HepG2 (cell line): Measurements from ENCODE around the gene OSCP1. TPM values are rescaled to one million over a fixed set of nuclear protein-coding genes. Genes with fewer than 3 reads are reported as not detected.

ENCODE experiments used
- ATAC-seq: fragments of 200-7000 bp; cut with Tn5 transposase; 3 replicates; pipeline ENCODE4 v1.9.1; 2020; ENCODE audit warnings: mild to moderate bottlenecking, moderate library complexity
- BruUV-seq: library from RNA; stranded (reverse); fragments of 400-500 nt; replicated peaks from 2 replicates; lab custom pipeline; 2021; lab: Mats Ljungman, UMichigan
- CTCF ChIA-PET: fragments of 300-600 bp; formaldehyde crosslinking; extraction: SDS; loops from one replicate; lab custom pipeline; 2021; ENCODE audit warnings: low total read pairs, inconsistent platforms, low intra/inter-chr PET ratio; lab: Yijun Ruan, JAX
- POLR2A ChIA-PET: fragments of 350-600 bp; sonication (Branson Sonifier 250); formaldehyde crosslinking; loops from one replicate; lab custom pipeline; 2020; ENCODE audit warnings: antibody characterized with exemption, inconsistent platforms; lab: Yijun Ruan, JAX
- DNase-seq: peaks from one replicate; pipeline ENCODE4 v3.0.0-alpha.2; 2015; ENCODE audit warnings: low spot score
- FAIRE-seq: peaks from 3 replicates; lab custom pipeline; 2011; peaks lifted over from hg19 to GRCh38; lab: Jason Lieb, UNC
- H2AFZ ChIP-seq: one replicate; pipeline ENCODE4 v1.6.1; 2011; ENCODE audit warnings: low read length, inconsistent platforms
- H3K27ac ChIP-seq: fragments of 300-600 bp; 3 replicates; pipeline ENCODE4 v1.8.0; 2011; ENCODE audit warnings: mixed run types, mild to moderate bottlenecking, mixed read lengths, low read length, inconsistent platforms; ENCODE audit not compliant: insufficient read depth; ENCODE audit errors: extremely low read length
- H3K27me3 ChIP-seq, 2 experiments: fragments of 200-600 bp in 1 of 2; 2 replicates in 1 of 2; 3 replicates in 1 of 2; pipeline versions ENCODE4 v1.6.0 to v1.8.0; 2011; ENCODE audit warnings: low read length in 2 of 2, mild to moderate bottlenecking in 2 of 2, moderate library complexity in 2 of 2, inconsistent platforms in 1 of 2; ENCODE audit not compliant: insufficient read depth in 2 of 2, control insufficient read depth in 1 of 2
- H3K36me3 ChIP-seq, 2 experiments: fragments of 200-600 bp in 1 of 2; replicated peaks in 1 of 2; 2 replicates in 1 of 2; 3 replicates in 1 of 2; pipeline versions ENCODE4 v1.5.1 to v1.8.0; 2011; ENCODE audit warnings: low read length in 2 of 2, inconsistent platforms in 1 of 2; ENCODE audit not compliant: insufficient read depth in 2 of 2, control insufficient read depth in 1 of 2
- H3K4me1 ChIP-seq: 2 replicates; pipeline ENCODE4 v1.5.1; 2012; ENCODE audit warnings: low read length, inconsistent platforms; ENCODE audit not compliant: insufficient read depth
- H3K4me2 ChIP-seq: 2 replicates; pipeline ENCODE4 v1.6.0; 2011; ENCODE audit warnings: low read depth, low read length, inconsistent platforms
- H3K4me3 ChIP-seq, 3 experiments: fragments of 200-600 bp in 1 of 3; sonication (generic), shearing (Covaris generic) in 1 of 3; replicated peaks in 1 of 3; 2 replicates each; pipeline ENCODE4 v1.5.1; 2011 to 2016; ENCODE audit warnings: low read length in 3 of 3, inconsistent platforms in 2 of 3, low read depth in 2 of 3, mild to moderate bottlenecking in 2 of 3, control low read depth in 1 of 3, mixed read lengths in 1 of 3; ENCODE audit not compliant: insufficient read depth in 1 of 3
- H3K79me2 ChIP-seq: one replicate; pipeline ENCODE4 v1.6.1; 2011; ENCODE audit warnings: low read length, inconsistent platforms; ENCODE audit not compliant: insufficient read depth
- H3K9ac ChIP-seq: 2 replicates; pipeline ENCODE4 v1.6.0; 2011; ENCODE audit warnings: mild to moderate bottlenecking, low read depth, low read length, inconsistent platforms; ENCODE audit not compliant: insufficient read depth
- H3K9me3 ChIP-seq: 2 replicates; pipeline ENCODE4 v1.5.1; 2012; ENCODE audit warnings: mild to moderate bottlenecking, low read length
- H4K20me1 ChIP-seq: 2 replicates; pipeline ENCODE4 v1.6.0; 2011; ENCODE audit warnings: inconsistent platforms, mild to moderate bottlenecking, low read length, moderate library complexity; ENCODE audit not compliant: insufficient read depth
- BATF2 ChIP-seq: sonication (generic); formaldehyde crosslinking; IDR thresholded peaks from 2 replicates; pipeline ENCODE4 v1.8.0; 2022; ENCODE audit warnings: mild to moderate bottlenecking, missing genetic modification reagents, moderate library complexity
- HMGA1 ChIP-seq: sonication (generic); formaldehyde crosslinking; conservative IDR thresholded peaks from 2 replicates; pipeline ENCODE4 v1.4.0; 2020; ENCODE audit warnings: missing genetic modification reagents
- REL ChIP-seq: sonication (generic); formaldehyde crosslinking; conservative IDR thresholded peaks from 2 replicates; pipeline ENCODE4 v1.8.0; 2022; ENCODE audit warnings: mild to moderate bottlenecking, missing genetic modification reagents, moderate library complexity
- SAP130 ChIP-seq: IDR thresholded peaks from 2 replicates; pipeline ENCODE4 v1.6.1; 2016; ENCODE audit warnings: low read depth
- SP4 ChIP-seq: sonication (generic); formaldehyde crosslinking; IDR thresholded peaks from 2 replicates; pipeline ENCODE4 v1.8.1; 2023; ENCODE audit warnings: mild to moderate bottlenecking, missing genetic modification reagents
- TBP ChIP-seq: sonication (generic); formaldehyde crosslinking; IDR thresholded peaks from 2 replicates; pipeline ENCODE4 v1.5.0; 2020; ENCODE audit warnings: missing genetic modification reagents
- XRCC5 ChIP-seq: fragments of 200-400 bp; formaldehyde crosslinking; optimal IDR thresholded peaks from 2 replicates; pipeline ENCODE3; 2017; ENCODE audit warnings: mild to moderate bottlenecking, low read length
- ZBTB10 ChIP-seq: sonication (generic); formaldehyde crosslinking; IDR thresholded peaks from 2 replicates; pipeline ENCODE4 v1.4.0; 2020; ENCODE audit warnings: missing genetic modification reagents, borderline replicate concordance
- ZNF275 ChIP-seq: sonication (generic); formaldehyde crosslinking; IDR thresholded peaks from 2 replicates; pipeline ENCODE4 v1.8.0; 2022; ENCODE audit warnings: missing genetic modification reagents, mild to moderate bottlenecking, inconsistent platforms, borderline replicate concordance
- ZNF282 ChIP-seq: fragments of 450-650 bp; IDR thresholded peaks from 2 replicates; pipeline ENCODE4 v1.6.1; 2018; ENCODE audit not compliant: partially characterized antibody
- ZNF501 ChIP-seq: sonication (generic); formaldehyde crosslinking; IDR thresholded peaks from 2 replicates; pipeline ENCODE4 v1.5.1; 2020; ENCODE audit warnings: mild to moderate bottlenecking, moderate library complexity, missing genetic modification reagents
- ZNF746 ChIP-seq: sonication (generic); formaldehyde crosslinking; IDR thresholded peaks from 2 replicates; pipeline ENCODE4 v1.8.0; 2022; ENCODE audit warnings: mild to moderate bottlenecking, missing genetic modification reagents
- ZNF841 ChIP-seq: sonication (generic); formaldehyde crosslinking; IDR thresholded peaks from 2 replicates; pipeline ENCODE4 v1.8.1; 2023; ENCODE audit warnings: missing genetic modification reagents, borderline replicate concordance
- ZNF883 ChIP-seq: sonication (generic); formaldehyde crosslinking; IDR thresholded peaks from 2 replicates; pipeline ENCODE4 v1.5.1; 2020; ENCODE audit warnings: mild to moderate bottlenecking, missing genetic modification reagents; ENCODE audit errors: not compliant biosample characterization
- WGBS: methylation state at CpG from one replicate; pipeline ENCODE4 v1.1.6; 2017; ENCODE audit warnings: low lambda C conversion rate; 5-methylcytosine and 5-hydroxymethylcytosine counted together
- in situ Hi-C: cut with HindIII; loops from 2 replicates; pipeline ENCODE4 v1.10.0; 2017; ENCODE audit warnings: low pct_unique_long_range_greater_than_20kb; ENCODE audit not compliant: extremely low pct_ligation_motif_present
- intact Hi-C: fragments of 100-400 bp; cut with micrococcal nuclease; formaldehyde crosslinking; loops from one replicate; pipeline ENCODE4 v1.10.0; 2022; ENCODE audit not compliant: unreplicated experiment
- polyA plus RNA-seq, 8 experiments: library from polyadenylated mRNA; depleted of rRNA in 3 of 8; stranded (reverse) in 7 of 8; unstranded in 1 of 8; fragments of >200 nt; fragmentation: Illumina TruSeq in 4 of 8; extraction: Trizol in 4 of 8; gene quantifications; 2 replicates each; pipeline versions ENCODE4 v1.2.1 to v1.2.3, GENCODE V29; 2011 to 2016; ENCODE audit warnings: low read depth in 4 of 8, missing spikeins in 1 of 8, mixed read lengths in 1 of 8; ENCODE audit not compliant: insufficient read depth in 1 of 8
- total RNA-seq, 5 experiments: library from RNA; depleted of rRNA; stranded (reverse); fragments of >200 nt; fragmentation: Illumina TruSeq; extraction: Trizol; gene quantifications; 2 replicates each; pipeline ENCODE4 v1.2.3, GENCODE V29; 2016; ENCODE audit warnings: low read depth in 1 of 5
- TF ChIP-seq, protein P1 (sequence below): sonication (generic); formaldehyde crosslinking; IDR thresholded peaks from 2 replicates; pipeline ENCODE4 v1.5.0; 2020; ENCODE audit warnings: mild to moderate bottlenecking, missing genetic modification reagents, borderline replicate concordance
- TF ChIP-seq, protein P2 (sequence below): sonication (generic); formaldehyde crosslinking; IDR thresholded peaks from 2 replicates; pipeline ENCODE4 v1.5.0; 2020; ENCODE audit warnings: mild to moderate bottlenecking, missing genetic modification reagents

OSCP1 gene
- total and polyA plus RNA-seq, 2 of the 13 experiments (the other 11 are each of a cell fraction or from before 2014, with no cell fraction given), result 0.60 to 0.84 TPM

DNA sequence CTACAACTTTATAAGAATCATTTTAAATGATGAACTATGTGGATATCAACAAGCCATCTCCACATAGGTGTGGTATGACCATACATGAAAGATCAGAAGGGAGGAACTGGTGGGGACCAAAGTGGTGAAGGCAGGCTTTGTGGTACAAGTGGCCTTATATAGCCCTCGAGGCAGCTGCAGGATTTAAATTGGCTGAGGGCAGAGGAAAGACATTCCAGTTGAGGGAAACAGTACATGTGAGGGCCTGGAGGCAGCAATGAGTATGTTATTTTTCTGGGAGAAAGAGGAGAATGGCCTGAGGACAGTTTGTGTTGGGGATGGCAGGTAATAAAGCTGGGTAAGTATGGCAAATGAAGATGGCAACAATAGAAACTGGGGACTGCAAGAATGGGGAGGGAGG lies 17.1 kb downstream of the OSCP1 start:
- H3K9me3 ChIP-seq, result no peaks in the 10 kb centered on the region
- BruUV-seq, result no TSS peak
- DNase-seq, result no peak
- H3K27ac ChIP-seq, result no peak overlapping the region
- POLR2A ChIA-PET, result no interaction called here
- H3K9ac ChIP-seq, result no peak overlapping the region
- no peaks in the 10 kb centered on the region for H3K4me1 ChIP-seq
- no peak overlapping the region for H3K4me2 ChIP-seq
- H3K27me3 ChIP-seq, result no peaks in the 10 kb centered on the region
- CTCF ChIA-PET, result no interaction called here
- no peak for ATAC-seq
- 0 out of 5 replicates have a peak, but pooled peaks cover 0 to 1% of the 10 kb centered on the region in 2 experiments for H3K36me3 ChIP-seq
- in situ Hi-C loops, result no loop called here
- 30% methylated on average over 1 of the region's 1 CpG for WGBS
- intact Hi-C loops, result no loop called here
- no peaks in the 10 kb centered on the region for H3K79me2 ChIP-seq
- H4K20me1 ChIP-seq, result no peaks in the 10 kb centered on the region
- FAIRE-seq, result no peak
- H2AFZ ChIP-seq, result no peak overlapping the region
- H3K4me3 ChIP-seq, result no peak overlapping the region
- TF ChIP-seq SP4 (CRISPR knock-in tag) (no peak), BATF2 (CRISPR knock-in tag) (no peak), ZNF275 (CRISPR knock-in tag) (no peak), REL (CRISPR knock-in tag) (no peak), HMGA1 (CRISPR knock-in tag) (no peak), TBP (CRISPR knock-in tag) (no peak), ZNF282 (no peak), ZNF746 (no peak), SAP130 (CRISPR knock-in tag) (no peak), ZNF501 (CRISPR knock-in tag) (no peak), XRCC5 (no peak), ZBTB10 (no peak), ZNF841 (CRISPR knock-in tag) (no peak), ZNF883 (CRISPR knock-in tag) (no peak)
- TF ChIP-seq, protein P1, sequence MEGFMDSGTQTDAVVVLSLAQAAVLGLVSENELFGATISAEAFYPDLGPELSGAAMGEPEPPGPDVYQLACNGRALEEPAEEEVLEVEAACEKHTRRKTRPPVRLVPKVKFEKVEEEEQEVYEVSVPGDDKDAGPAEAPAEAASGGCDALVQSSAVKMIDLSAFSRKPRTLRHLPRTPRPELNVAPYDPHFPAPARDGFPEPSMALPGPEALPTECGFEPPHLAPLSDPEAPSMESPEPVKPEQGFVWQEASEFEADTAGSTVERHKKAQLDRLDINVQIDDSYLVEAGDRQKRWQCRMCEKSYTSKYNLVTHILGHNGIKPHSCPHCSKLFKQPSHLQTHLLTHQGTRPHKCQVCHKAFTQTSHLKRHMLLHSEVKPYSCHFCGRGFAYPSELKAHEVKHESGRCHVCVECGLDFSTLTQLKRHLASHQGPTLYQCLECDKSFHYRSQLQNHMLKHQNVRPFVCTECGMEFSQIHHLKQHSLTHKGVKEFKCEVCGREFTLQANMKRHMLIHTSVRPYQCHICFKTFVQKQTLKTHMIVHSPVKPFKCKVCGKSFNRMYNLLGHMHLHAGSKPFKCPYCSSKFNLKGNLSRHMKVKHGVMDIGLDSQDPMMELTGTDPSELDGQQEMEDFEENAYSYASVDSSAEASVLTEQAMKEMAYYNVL (CRISPR knock-in tag), result no peak
- TF ChIP-seq, protein P2, sequence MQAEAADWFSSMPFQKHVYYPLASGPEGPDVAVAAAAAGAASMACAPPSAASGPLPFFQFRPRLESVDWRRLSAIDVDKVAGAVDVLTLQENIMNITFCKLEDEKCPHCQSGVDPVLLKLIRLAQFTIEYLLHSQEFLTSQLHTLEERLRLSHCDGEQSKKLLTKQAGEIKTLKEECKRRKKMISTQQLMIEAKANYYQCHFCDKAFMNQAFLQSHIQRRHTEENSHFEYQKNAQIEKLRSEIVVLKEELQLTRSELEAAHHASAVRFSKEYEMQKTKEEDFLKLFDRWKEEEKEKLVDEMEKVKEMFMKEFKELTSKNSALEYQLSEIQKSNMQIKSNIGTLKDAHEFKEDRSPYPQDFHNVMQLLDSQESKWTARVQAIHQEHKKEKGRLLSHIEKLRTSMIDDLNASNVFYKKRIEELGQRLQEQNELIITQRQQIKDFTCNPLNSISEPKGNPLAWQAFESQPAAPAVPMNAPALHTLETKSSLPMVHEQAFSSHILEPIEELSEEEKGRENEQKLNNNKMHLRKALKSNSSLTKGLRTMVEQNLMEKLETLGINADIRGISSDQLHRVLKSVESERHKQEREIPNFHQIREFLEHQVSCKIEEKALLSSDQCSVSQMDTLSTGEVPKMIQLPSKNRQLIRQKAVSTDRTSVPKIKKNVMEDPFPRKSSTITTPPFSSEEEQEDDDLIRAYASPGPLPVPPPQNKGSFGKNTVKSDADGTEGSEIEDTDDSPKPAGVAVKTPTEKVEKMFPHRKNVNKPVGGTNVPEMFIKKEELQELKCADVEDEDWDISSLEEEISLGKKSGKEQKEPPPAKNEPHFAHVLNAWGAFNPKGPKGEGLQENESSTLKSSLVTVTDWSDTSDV (CRISPR knock-in tag), result no peak
